ENCODE results near the gene CRIM1. TPM values are rescaled to one million over a fixed set of nuclear protein-coding genes. Genes with fewer than 3 reads are reported as not detected.

The CRIM1 gene
- total and polyA plus RNA-seq, 2 of the 8 experiments (the other 6 are each of a cell fraction or from before 2014, with no cell fraction given) = 9.4 to 28.4 TPM

- Histone ChIP-seq H3K27ac (ENCODE audit: low read depth, low read length) (no peak overlapping the region), H3K14ac (ENCODE audit: insufficient read length) (no peak overlapping the region), H3K79me2 (ENCODE audit: control insufficient read depth in 1 of 2, insufficient read depth in 2 of 2, low read length in 2 of 2) (no peaks in the 10 kb centered on the region), H3K36me3 (ENCODE audit: control insufficient read depth in 2 of 4, insufficient read depth in 4 of 4, low read length in 3 of 4) (peaks cover 0 to 23% (median 4%) of the 10 kb centered on the region in 4 experiments; a peak in 5 of 8 replicates), H2BK15ac (ENCODE audit: low read length) (no peak overlapping the region), H3K18ac (ENCODE audit: extremely low read depth, low read length) (no peak overlapping the region), H2BK120ac (replicated peaks; ENCODE audit: low read depth, low read length) (no peak overlapping the region), H3K23ac (ENCODE audit: insufficient read length) (no peak overlapping the region), H3K56ac (replicated peaks; ENCODE audit: insufficient read length, low read depth, low read length) (no peak overlapping the region), H3K9ac (replicated peaks in 1 of 4; ENCODE audit: extremely low read depth in 1 of 4, low read depth in 3 of 4, low read length in 3 of 4) (no peak overlapping the region), H2AK5ac (ENCODE audit: low read depth, low read length) (no peak overlapping the region), H3K4me1 (replicated peaks in 1 of 4; ENCODE audit: control insufficient read depth in 3 of 4, insufficient read depth in 4 of 4, low read length in 3 of 4) (no peaks in the 10 kb centered on the region), H3K4me2 (ENCODE audit: insufficient read depth in 1 of 2, low read depth in 2 of 2, low read length in 2 of 2) (no peak overlapping the region), H2BK20ac (ENCODE audit: low read length) (no peak overlapping the region), H4K20me1 (replicated peaks in 1 of 2; ENCODE audit: control insufficient read depth in 1 of 2, insufficient read depth in 2 of 2, low read length in 2 of 2) (no peaks in the 10 kb centered on the region), H3K27me3 (replicated peaks in 1 of 4; ENCODE audit: control insufficient read depth in 3 of 4, extremely low read depth in 1 of 4, insufficient read depth in 3 of 4, low read length in 3 of 4) (no peaks in the 10 kb centered on the region), H4K8ac (ENCODE audit: extremely low read depth, insufficient read depth, low read length) (no peak overlapping the region), H3K9me3 (ENCODE audit: insufficient read depth in 2 of 2, low read depth in 1 of 2, low read length in 1 of 2) (no peaks in the 10 kb centered on the region), H3K4ac (replicated peaks; ENCODE audit: insufficient read length, low read depth, low read length) (no peak overlapping the region), H2AFZ (ENCODE audit: low read length) (no peak overlapping the region), H4K91ac (replicated peaks; ENCODE audit: insufficient read length, low read length) (no peak overlapping the region), H4K5ac (ENCODE audit: insufficient read length, low read depth, low read length) (no peak overlapping the region), H3K23me2 (ENCODE audit: low read depth, low read length) (no peaks in the 10 kb centered on the region), H3K4me3 (ENCODE audit: extremely low read depth in 1 of 4, insufficient read depth in 2 of 4, low read depth in 3 of 4, low read length in 4 of 4) (no peak overlapping the region), H2BK5ac (ENCODE audit: low read depth, low read length) (no peak overlapping the region), H2BK12ac (ENCODE audit: low read depth, low read length) (no peak overlapping the region), H3K79me1 (ENCODE audit: low read depth, low read length) (no peaks in the 10 kb centered on the region)
- WGBS, 2 experiments (ENCODE audit: extremely low coverage in 1 of 2, insufficient coverage in 1 of 2, insufficient read length in 1 of 2, insufficient replicate concordance in 2 of 2, low coverage in 1 of 2, low lambda C conversion rate in 2 of 2, missing lambda C conversion rate in 1 of 2) = 85% methylated on average over 10 of the region's 10 CpGs; no CpG with 5 or more reads in 1 of the 2 experiments
- FAIRE-seq = no peak
- CTCF ChIA-PET (ENCODE audit: partially characterized antibody) = interaction anchor here (3.3 kb wide), 1 partner anchor 86 kb away, joined by 9 read pairs; no protein-coding TSS in a partner anchor
- POLR2A ChIA-PET (ENCODE audit: partially characterized antibody) = no interaction called here
- DNase-seq (ENCODE audit: low read depth in 1 of 2, low spot score in 2 of 2) = no peak
- TF ChIP-seq TEAD4 (IDR thresholded peaks at IDR 0.05; ENCODE audit: low read depth, low read length) = no peak
- TF ChIP-seq ATF3 (IDR thresholded peaks at IDR 0.05; ENCODE audit: insufficient read depth, low read depth, low read length) = no peak
- TF ChIP-seq NANOG (IDR thresholded peaks at IDR 0.05; ENCODE audit: insufficient read depth, low read depth, low read length, poor library complexity, severe bottlenecking) = no peak
- no peak for TF ChIP-seq PHF8 (conservative IDR thresholded peaks at IDR 0.05; ENCODE audit: low read depth, low read length)
Observed at GRCh38 chr2:36578343-36579296, 223.0 kb downstream of the CRIM1 start.
